Endothelial cell of umbilical vein (primary cell): ENCODE measurements around the gene ROBO2.

Experiments used
- EZH2 ChIP-seq: IDR thresholded peaks from 2 replicates; pipeline ENCODE4 v1.6.1; 2012; ENCODE audit warnings: borderline replicate concordance, low read depth, mild to moderate bottlenecking, moderate library complexity, low read length, inconsistent platforms; ENCODE audit not compliant: severe bottlenecking
- MYC ChIP-seq: IDR thresholded peaks from one replicate; pipeline ENCODE4 v1.6.1; 2011; ENCODE audit warnings: mild to moderate bottlenecking, low read depth, low read length
- POLR2A ChIP-seq: IDR thresholded peaks from 2 replicates; pipeline ENCODE4 v1.6.1; 2012; ENCODE audit warnings: low read depth, mild to moderate bottlenecking, control low read depth, low read length
- POLR2AphosphoS5 ChIP-seq: IDR thresholded peaks from 2 replicates; pipeline ENCODE4 v1.6.1; 2012; ENCODE audit warnings: low read depth, mild to moderate bottlenecking, control low read depth, low read length, moderate library complexity; ENCODE audit not compliant: insufficient read depth
- TF ChIP-seq, protein P1 (sequence below), 2 donors: IDR thresholded peaks; 1 replicate in 1 of 2; 2 replicates in 1 of 2; pipeline ENCODE4 v1.5.1; 2011; ENCODE audit warnings: low read length in 2 of 2, mild to moderate bottlenecking in 2 of 2, moderate library complexity in 2 of 2, control low read depth in 1 of 2, inconsistent platforms in 1 of 2, low read depth in 1 of 2; ENCODE audit not compliant: insufficient read depth in 1 of 2; ENCODE audit errors: extremely low read depth in 1 of 2
- TF ChIP-seq, protein P2 (sequence below): IDR thresholded peaks from 2 replicates; pipeline ENCODE4 v1.6.1; 2011; ENCODE audit not compliant: insufficient read depth, insufficient read length

DNA sequence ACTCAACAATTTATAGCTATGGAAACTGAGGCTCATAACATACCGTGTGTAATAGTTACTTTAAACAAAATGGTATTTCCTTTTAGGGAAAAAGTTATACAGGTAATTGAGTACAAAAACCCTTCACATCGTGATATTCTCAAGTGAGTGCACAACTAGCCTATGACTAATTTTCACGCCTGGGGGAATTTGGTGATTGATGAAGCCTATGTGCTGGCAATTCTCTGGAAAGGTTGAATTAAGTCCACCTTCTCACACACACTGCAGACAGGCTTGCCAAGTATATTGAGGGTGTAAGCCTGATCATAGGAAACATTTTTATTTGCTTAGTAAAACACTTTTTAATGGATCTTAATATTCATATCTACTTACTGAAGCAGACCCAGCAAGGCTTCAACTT lies 41.3 kb upstream of the ROBO2 start:
- TF ChIP-seq POLR2A, result no peak
- TF ChIP-seq EZH2, result no peak
- TF ChIP-seq, protein P1, sequence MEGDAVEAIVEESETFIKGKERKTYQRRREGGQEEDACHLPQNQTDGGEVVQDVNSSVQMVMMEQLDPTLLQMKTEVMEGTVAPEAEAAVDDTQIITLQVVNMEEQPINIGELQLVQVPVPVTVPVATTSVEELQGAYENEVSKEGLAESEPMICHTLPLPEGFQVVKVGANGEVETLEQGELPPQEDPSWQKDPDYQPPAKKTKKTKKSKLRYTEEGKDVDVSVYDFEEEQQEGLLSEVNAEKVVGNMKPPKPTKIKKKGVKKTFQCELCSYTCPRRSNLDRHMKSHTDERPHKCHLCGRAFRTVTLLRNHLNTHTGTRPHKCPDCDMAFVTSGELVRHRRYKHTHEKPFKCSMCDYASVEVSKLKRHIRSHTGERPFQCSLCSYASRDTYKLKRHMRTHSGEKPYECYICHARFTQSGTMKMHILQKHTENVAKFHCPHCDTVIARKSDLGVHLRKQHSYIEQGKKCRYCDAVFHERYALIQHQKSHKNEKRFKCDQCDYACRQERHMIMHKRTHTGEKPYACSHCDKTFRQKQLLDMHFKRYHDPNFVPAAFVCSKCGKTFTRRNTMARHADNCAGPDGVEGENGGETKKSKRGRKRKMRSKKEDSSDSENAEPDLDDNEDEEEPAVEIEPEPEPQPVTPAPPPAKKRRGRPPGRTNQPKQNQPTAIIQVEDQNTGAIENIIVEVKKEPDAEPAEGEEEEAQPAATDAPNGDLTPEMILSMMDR (IDR thresholded peaks at IDR 0.05; ENCODE audit: extremely low read depth in 1 of 2, insufficient read depth in 1 of 2, low read depth in 1 of 2, low read length in 2 of 2), result no peak
- TF ChIP-seq POLR2AphosphoS5, result no peak
- TF ChIP-seq MYC, result no peak
- TF ChIP-seq, protein P2, sequence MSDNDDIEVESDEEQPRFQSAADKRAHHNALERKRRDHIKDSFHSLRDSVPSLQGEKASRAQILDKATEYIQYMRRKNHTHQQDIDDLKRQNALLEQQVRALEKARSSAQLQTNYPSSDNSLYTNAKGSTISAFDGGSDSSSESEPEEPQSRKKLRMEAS, result no peak
